ENCODE data around the gene GJB2. TPM values are rescaled to one million over a fixed set of nuclear protein-coding genes. Genes with fewer than 3 reads are reported as not detected.

The GJB2 gene
- total RNA-seq, 1 experiment from 2014 or later: 5.5 TPM

DNA sequence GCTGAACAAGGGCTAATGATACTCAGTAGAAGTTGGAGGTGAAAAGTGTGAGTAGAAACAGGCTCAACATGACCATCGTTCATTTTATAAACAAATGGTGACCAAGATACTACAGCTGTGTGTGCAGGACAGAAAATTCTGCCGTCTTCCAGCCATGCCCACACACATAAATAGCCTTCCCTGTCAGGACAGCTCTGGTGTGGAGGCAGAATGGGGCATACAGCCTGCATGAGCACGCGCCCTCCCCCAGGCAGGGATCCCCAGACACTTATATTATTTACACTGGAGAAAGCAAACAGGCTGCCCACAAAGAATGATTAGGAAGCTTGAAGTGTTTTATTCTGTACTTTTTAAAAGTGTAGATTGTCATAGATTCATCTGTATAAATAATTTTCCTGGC is 52.3 kb downstream of the GJB2 start:
- CTCF ChIA-PET: no interaction called here
- no peaks in the 10 kb centered on the region for H3K9me2 ChIP-seq (ENCODE audit: insufficient read depth)
- intact Hi-C loops (cut with micrococcal nuclease; ENCODE audit: unreplicated experiment): no loop called here
- no peaks in the 10 kb centered on the region for H3K79me2 ChIP-seq (ENCODE audit: low read depth)
- H3K36me3 ChIP-seq (ENCODE audit: low read depth): no peaks in the 10 kb centered on the region
- no TSS peak for BruUV-seq (replicated peaks)
- POLR2A ChIA-PET (ENCODE audit: unreplicated experiment): no interaction called here
- no peaks in the 10 kb centered on the region for H3K9me3 ChIP-seq (ENCODE audit: insufficient read depth, low read depth)
- no peak overlapping the region for H3K27ac ChIP-seq
- DNase-seq: no peak
- no peak overlapping the region for H3K4me2 ChIP-seq
- H3F3A ChIP-seq (ENCODE audit: insufficient read depth, low read depth): no peaks in the 10 kb centered on the region
- H3K27me3 ChIP-seq (ENCODE audit: insufficient read depth, low read depth): no peaks in the 10 kb centered on the region
- H3K4me1 ChIP-seq (replicated peaks; ENCODE audit: insufficient read depth): no peaks in the 10 kb centered on the region
- TF ChIP-seq, protein P1, sequence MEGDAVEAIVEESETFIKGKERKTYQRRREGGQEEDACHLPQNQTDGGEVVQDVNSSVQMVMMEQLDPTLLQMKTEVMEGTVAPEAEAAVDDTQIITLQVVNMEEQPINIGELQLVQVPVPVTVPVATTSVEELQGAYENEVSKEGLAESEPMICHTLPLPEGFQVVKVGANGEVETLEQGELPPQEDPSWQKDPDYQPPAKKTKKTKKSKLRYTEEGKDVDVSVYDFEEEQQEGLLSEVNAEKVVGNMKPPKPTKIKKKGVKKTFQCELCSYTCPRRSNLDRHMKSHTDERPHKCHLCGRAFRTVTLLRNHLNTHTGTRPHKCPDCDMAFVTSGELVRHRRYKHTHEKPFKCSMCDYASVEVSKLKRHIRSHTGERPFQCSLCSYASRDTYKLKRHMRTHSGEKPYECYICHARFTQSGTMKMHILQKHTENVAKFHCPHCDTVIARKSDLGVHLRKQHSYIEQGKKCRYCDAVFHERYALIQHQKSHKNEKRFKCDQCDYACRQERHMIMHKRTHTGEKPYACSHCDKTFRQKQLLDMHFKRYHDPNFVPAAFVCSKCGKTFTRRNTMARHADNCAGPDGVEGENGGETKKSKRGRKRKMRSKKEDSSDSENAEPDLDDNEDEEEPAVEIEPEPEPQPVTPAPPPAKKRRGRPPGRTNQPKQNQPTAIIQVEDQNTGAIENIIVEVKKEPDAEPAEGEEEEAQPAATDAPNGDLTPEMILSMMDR (conservative IDR thresholded peaks at IDR 0.05): no peak
- no peak for TF ChIP-seq EZH2 (IDR thresholded peaks at IDR 0.05; ENCODE audit: low read depth)
- no peak overlapping the region for H2AFZ ChIP-seq
- no peak overlapping the region for H3K4me3 ChIP-seq
- H4K20me1 ChIP-seq (ENCODE audit: insufficient read depth): no peaks in the 10 kb centered on the region

- H3K79me2 ChIP-seq (ENCODE audit: low read depth): no peaks in the 10 kb centered on the region
- CTCF ChIA-PET: no interaction called here
- H3K4me2 ChIP-seq: no peak overlapping the region
- DNase-seq: no peak
- no peak overlapping the region for H2AFZ ChIP-seq
- H3F3A ChIP-seq (ENCODE audit: insufficient read depth, low read depth): no peaks in the 10 kb centered on the region
- no peak overlapping the region for H3K4me3 ChIP-seq
- no peaks in the 10 kb centered on the region for H3K4me1 ChIP-seq (replicated peaks; ENCODE audit: insufficient read depth)
- no peaks in the 10 kb centered on the region for H4K20me1 ChIP-seq (ENCODE audit: insufficient read depth)
- no peaks in the 10 kb centered on the region for H3K36me3 ChIP-seq (ENCODE audit: low read depth)
- no peaks in the 10 kb centered on the region for H3K27me3 ChIP-seq (ENCODE audit: insufficient read depth, low read depth)
- TF ChIP-seq EZH2 (IDR thresholded peaks at IDR 0.05; ENCODE audit: low read depth): no peak
- TF ChIP-seq, protein P1 (conservative IDR thresholded peaks at IDR 0.05): no peak
- no peak overlapping the region for H3K27ac ChIP-seq
- H3K9me2 ChIP-seq (ENCODE audit: insufficient read depth): no peaks in the 10 kb centered on the region
- POLR2A ChIA-PET (ENCODE audit: unreplicated experiment): no interaction called here
- BruUV-seq (replicated peaks): no TSS peak
- intact Hi-C loops (cut with micrococcal nuclease; ENCODE audit: unreplicated experiment): no loop called here
- H3K9me3 ChIP-seq (ENCODE audit: insufficient read depth, low read depth): no peaks in the 10 kb centered on the region
Measured at GRCh38 chr13:20137875-20138274, 54.9 kb downstream of the GJB2 start.

Other genes with a start within 250 kb of the GJB2 start
- 47.1 and 55.1 TPM in 2 replicates for gene ZMYM2, start 234.2 kb downstream of the GJB2 start, total RNA-seq (2021)
- gene GJA3, start 31.9 kb downstream of the GJB2 start, total RNA-seq (2021): 0.15 TPM in 1 of 2 replicates, not detected in the other
- gene GJB6, start 39.4 kb upstream of the GJB2 start, total RNA-seq (2021): not detected in 2 replicates

Data from PC-9 (cell line).